ENCODE results near the gene PGR. TPM values are rescaled to one million over a fixed set of nuclear protein-coding genes. Genes with fewer than 3 reads are reported as not detected.

Gene PGR
- polyA plus RNA-seq, 1 of the 3 experiments (the other 2 are of a cell fraction): not detected

DNA sequence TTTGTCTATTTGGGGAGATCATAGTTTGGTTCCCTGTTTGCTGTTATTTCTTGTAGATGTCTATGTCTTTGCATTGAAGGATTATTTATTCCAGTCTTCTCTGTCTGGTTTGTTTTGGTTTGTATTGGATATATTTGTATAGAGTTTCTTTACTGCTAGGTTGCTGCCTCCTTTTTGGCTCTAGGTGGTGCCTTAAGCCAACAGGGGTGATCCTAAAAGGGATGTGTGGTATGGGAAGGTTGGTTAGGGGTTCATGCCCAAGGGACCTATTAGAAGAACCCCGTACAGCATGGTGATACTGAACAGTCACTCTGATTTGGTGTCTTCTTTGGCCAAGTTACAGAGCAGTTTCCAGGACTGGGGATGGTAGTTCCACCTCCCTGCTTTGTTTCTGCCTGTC lies 36.4 kb upstream of the PGR start:
- TF ChIP-seq NRF1 (IDR thresholded peaks at IDR 0.05; ENCODE audit: low read depth, low read length) (no peak), RFX5 (IDR thresholded peaks at IDR 0.05; ENCODE audit: low read length) (no peak), JUND (IDR thresholded peaks at IDR 0.05) (no peak), TCF12 (IDR thresholded peaks at IDR 0.05) (no peak), EP300 (IDR thresholded peaks at IDR 0.05; ENCODE audit: borderline replicate concordance in 1 of 2, low read depth in 1 of 2, low read length in 1 of 2) (no peak), CHD2 (IDR thresholded peaks at IDR 0.05; ENCODE audit: low read length, partially characterized antibody) (no peak), FOXJ3 (CRISPR knock-in tag; IDR thresholded peaks at IDR 0.05) (no peak), POLR2AphosphoS5 (IDR thresholded peaks at IDR 0.05; ENCODE audit: low read depth, low read length) (no peak), GATA2 (CRISPR knock-in tag; IDR thresholded peaks at IDR 0.05) (no peak), TEAD4 (IDR thresholded peaks at IDR 0.05; ENCODE audit: borderline replicate concordance, insufficient read depth) (no peak)
- TF ChIP-seq, protein P1, sequence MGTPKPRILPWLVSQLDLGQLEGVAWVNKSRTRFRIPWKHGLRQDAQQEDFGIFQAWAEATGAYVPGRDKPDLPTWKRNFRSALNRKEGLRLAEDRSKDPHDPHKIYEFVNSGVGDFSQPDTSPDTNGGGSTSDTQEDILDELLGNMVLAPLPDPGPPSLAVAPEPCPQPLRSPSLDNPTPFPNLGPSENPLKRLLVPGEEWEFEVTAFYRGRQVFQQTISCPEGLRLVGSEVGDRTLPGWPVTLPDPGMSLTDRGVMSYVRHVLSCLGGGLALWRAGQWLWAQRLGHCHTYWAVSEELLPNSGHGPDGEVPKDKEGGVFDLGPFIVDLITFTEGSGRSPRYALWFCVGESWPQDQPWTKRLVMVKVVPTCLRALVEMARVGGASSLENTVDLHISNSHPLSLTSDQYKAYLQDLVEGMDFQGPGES (IDR thresholded peaks at IDR 0.05; ENCODE audit: low read depth, low read length): no peak
- TF ChIP-seq, protein P2, sequence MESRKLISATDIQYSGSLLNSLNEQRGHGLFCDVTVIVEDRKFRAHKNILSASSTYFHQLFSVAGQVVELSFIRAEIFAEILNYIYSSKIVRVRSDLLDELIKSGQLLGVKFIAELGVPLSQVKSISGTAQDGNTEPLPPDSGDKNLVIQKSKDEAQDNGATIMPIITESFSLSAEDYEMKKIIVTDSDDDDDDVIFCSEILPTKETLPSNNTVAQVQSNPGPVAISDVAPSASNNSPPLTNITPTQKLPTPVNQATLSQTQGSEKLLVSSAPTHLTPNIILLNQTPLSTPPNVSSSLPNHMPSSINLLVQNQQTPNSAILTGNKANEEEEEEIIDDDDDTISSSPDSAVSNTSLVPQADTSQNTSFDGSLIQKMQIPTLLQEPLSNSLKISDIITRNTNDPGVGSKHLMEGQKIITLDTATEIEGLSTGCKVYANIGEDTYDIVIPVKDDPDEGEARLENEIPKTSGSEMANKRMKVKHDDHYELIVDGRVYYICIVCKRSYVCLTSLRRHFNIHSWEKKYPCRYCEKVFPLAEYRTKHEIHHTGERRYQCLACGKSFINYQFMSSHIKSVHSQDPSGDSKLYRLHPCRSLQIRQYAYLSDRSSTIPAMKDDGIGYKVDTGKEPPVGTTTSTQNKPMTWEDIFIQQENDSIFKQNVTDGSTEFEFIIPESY (IDR thresholded peaks at IDR 0.05; ENCODE audit: borderline replicate concordance, low read depth): no peak
- TF ChIP-seq, protein P3, sequence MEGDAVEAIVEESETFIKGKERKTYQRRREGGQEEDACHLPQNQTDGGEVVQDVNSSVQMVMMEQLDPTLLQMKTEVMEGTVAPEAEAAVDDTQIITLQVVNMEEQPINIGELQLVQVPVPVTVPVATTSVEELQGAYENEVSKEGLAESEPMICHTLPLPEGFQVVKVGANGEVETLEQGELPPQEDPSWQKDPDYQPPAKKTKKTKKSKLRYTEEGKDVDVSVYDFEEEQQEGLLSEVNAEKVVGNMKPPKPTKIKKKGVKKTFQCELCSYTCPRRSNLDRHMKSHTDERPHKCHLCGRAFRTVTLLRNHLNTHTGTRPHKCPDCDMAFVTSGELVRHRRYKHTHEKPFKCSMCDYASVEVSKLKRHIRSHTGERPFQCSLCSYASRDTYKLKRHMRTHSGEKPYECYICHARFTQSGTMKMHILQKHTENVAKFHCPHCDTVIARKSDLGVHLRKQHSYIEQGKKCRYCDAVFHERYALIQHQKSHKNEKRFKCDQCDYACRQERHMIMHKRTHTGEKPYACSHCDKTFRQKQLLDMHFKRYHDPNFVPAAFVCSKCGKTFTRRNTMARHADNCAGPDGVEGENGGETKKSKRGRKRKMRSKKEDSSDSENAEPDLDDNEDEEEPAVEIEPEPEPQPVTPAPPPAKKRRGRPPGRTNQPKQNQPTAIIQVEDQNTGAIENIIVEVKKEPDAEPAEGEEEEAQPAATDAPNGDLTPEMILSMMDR (IDR thresholded peaks at IDR 0.05): no peak
- TF ChIP-seq, protein P4, sequence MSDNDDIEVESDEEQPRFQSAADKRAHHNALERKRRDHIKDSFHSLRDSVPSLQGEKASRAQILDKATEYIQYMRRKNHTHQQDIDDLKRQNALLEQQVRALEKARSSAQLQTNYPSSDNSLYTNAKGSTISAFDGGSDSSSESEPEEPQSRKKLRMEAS (IDR thresholded peaks at IDR 0.05; ENCODE audit: low read depth): no peak
- CTCF ChIA-PET: no interaction called here

More for the DNA sequence above, 36.4 kb upstream of the PGR start:
- H3K27me3 ChIP-seq (ENCODE audit: insufficient read depth): no peaks in the 10 kb centered on the region
- POLR2A ChIA-PET: no interaction called here
- no peak overlapping the region for H3K4me2 ChIP-seq
- H3K4me1 ChIP-seq (ENCODE audit: control insufficient read depth in 1 of 2, insufficient read depth in 2 of 2, low read depth in 1 of 2, low read length in 1 of 2): no peaks in the 10 kb centered on the region
- WGBS (ENCODE audit: low lambda C conversion rate): 0% methylated on average over 1 of the region's 1 CpG
- no peaks in the 10 kb centered on the region for H3K9me2 ChIP-seq
- no peaks in the 10 kb centered on the region for H4K20me1 ChIP-seq (ENCODE audit: insufficient read depth)
- H3K4me3 ChIP-seq (ENCODE audit: low read depth in 2 of 2, low read length in 1 of 2): no peak overlapping the region
- DNase-seq: no peak
- H3K9me3 ChIP-seq: no peaks in the 10 kb centered on the region
- no peaks in the 10 kb centered on the region for H3K79me2 ChIP-seq (ENCODE audit: insufficient read depth)
- no peak overlapping the region for H2AFZ ChIP-seq (ENCODE audit: low read depth)
- H3K9ac ChIP-seq: no peak overlapping the region
- no peak overlapping the region for H3K27ac ChIP-seq (ENCODE audit: low read depth in 2 of 2, low read length in 1 of 2)
- no peaks in the 10 kb centered on the region for H3K36me3 ChIP-seq (replicated peaks in 1 of 2; ENCODE audit: control insufficient read depth in 1 of 2, insufficient read depth in 2 of 2, low read length in 1 of 2)
- no peaks in the 10 kb centered on the region for H3F3A ChIP-seq (replicated peaks; ENCODE audit: insufficient read depth)

All from SK-N-SH (cell line).